Measurements from ENCODE around the gene TMED6. TPM values are rescaled to one million over a fixed set of nuclear protein-coding genes. Genes with fewer than 3 reads are reported as not detected.
A peak's percentile ranks its signal among the peaks of the same experiment; 100 is the strongest.

Gene TMED6
- total RNA-seq, 2 donors from 2014 or later, result 0.53 to 0.66 TPM

- H3K36me3 Mint-ChIP-seq (ENCODE audit: low read depth), result peaks cover 26% of the 10 kb centered on the region
- H3K9me3 Mint-ChIP-seq, result no peaks in the 10 kb centered on the region
- peaks cover 8% of the 10 kb centered on the region for H3K4me1 Mint-ChIP-seq
- Histone ChIP-seq H3K27ac (ENCODE audit: low read depth, low read length) (no peak overlapping the region), H3K4me3 (ENCODE audit: low read length) (no peak overlapping the region), H3K9ac (ENCODE audit: extremely low read depth, low read length, poor library complexity, severe bottlenecking) (no peak overlapping the region), H3K27me3 (ENCODE audit: control insufficient read depth, insufficient read depth, low read length, poor library complexity, severe bottlenecking) (no peaks in the 10 kb centered on the region), H3K9me3 (ENCODE audit: control insufficient read depth, low read length) (no peaks in the 10 kb centered on the region), H3K36me3 (ENCODE audit: control insufficient read depth, insufficient read depth, low read length) (no peaks in the 10 kb centered on the region), H3K4me1 (ENCODE audit: control insufficient read depth, insufficient read depth, low read length) (peaks cover 8% of the 10 kb centered on the region)
- no peak for DNase-seq
- H3K4me3 Mint-ChIP-seq, result no peak overlapping the region
- TF ChIP-seq CTCF (conservative IDR thresholded peaks at IDR 0.05), result no peak
- WGBS, 2 experiments (ENCODE audit: insufficient coverage in 1 of 2, insufficient read length in 1 of 2), result 99 to 100% methylated on average over 2 to 4 of the region's 4 CpGs
- H3K27me3 Mint-ChIP-seq (ENCODE audit: insufficient read depth), result no peaks in the 10 kb centered on the region
- no peak overlapping the region for H3K27ac Mint-ChIP-seq
Measured at GRCh38 chr16:69302301-69302700, 49.3 kb downstream of the TMED6 start.

- Mint-ChIP-seq H3K4me3 (no peak overlapping the region), H3K9me3 (no peaks in the 10 kb centered on the region), H3K36me3 (ENCODE audit: low read depth) (peaks cover 26% of the 10 kb centered on the region), H3K27ac (no peak overlapping the region), H3K4me1 (peaks cover 8% of the 10 kb centered on the region), H3K27me3 (ENCODE audit: insufficient read depth) (no peaks in the 10 kb centered on the region)
- WGBS, 2 experiments (ENCODE audit: insufficient coverage in 1 of 2, insufficient read length in 1 of 2), result 94 to 97% methylated on average over 4 of the region's 4 CpGs
- Histone ChIP-seq H3K27me3 (ENCODE audit: control insufficient read depth, insufficient read depth, low read length, poor library complexity, severe bottlenecking) (no peaks in the 10 kb centered on the region), H3K9me3 (ENCODE audit: control insufficient read depth, low read length) (no peaks in the 10 kb centered on the region), H3K9ac (ENCODE audit: extremely low read depth, low read length, poor library complexity, severe bottlenecking) (no peak overlapping the region), H3K4me3 (ENCODE audit: low read length) (no peak overlapping the region), H3K36me3 (ENCODE audit: control insufficient read depth, insufficient read depth, low read length) (no peaks in the 10 kb centered on the region), H3K4me1 (ENCODE audit: control insufficient read depth, insufficient read depth, low read length) (peaks cover 8% of the 10 kb centered on the region), H3K27ac (ENCODE audit: low read depth, low read length) (no peak overlapping the region)
- TF ChIP-seq CTCF (conservative IDR thresholded peaks at IDR 0.05), result no peak
- DNase-seq, result no peak
Measured at GRCh38 chr16:69301861-69302260, 49.7 kb downstream of the TMED6 start.

GRCh38 chr16:69301187-69301586 lies 50.4 kb downstream of the TMED6 start:
- Histone ChIP-seq H3K27ac (ENCODE audit: low read depth, low read length) (no peak overlapping the region), H3K36me3 (ENCODE audit: control insufficient read depth, insufficient read depth, low read length) (no peaks in the 10 kb centered on the region), H3K9ac (ENCODE audit: extremely low read depth, low read length, poor library complexity, severe bottlenecking) (no peak overlapping the region), H3K27me3 (ENCODE audit: control insufficient read depth, insufficient read depth, low read length, poor library complexity, severe bottlenecking) (no peaks in the 10 kb centered on the region), H3K9me3 (ENCODE audit: control insufficient read depth, low read length) (no peaks in the 10 kb centered on the region), H3K4me1 (ENCODE audit: control insufficient read depth, insufficient read depth, low read length) (peaks cover 8% of the 10 kb centered on the region), H3K4me3 (ENCODE audit: low read length) (no peak overlapping the region)
- H3K27ac Mint-ChIP-seq, result peak overlapping the region; percentile 4
- H3K36me3 Mint-ChIP-seq (ENCODE audit: low read depth), result peaks cover 28% of the 10 kb centered on the region
- peaks cover 8% of the 10 kb centered on the region for H3K4me1 Mint-ChIP-seq
- H3K4me3 Mint-ChIP-seq, result no peak overlapping the region
- H3K9me3 Mint-ChIP-seq, result no peaks in the 10 kb centered on the region
- 73 to 86% methylated on average over 1 of the region's 1 CpG for WGBS, 2 experiments (ENCODE audit: insufficient coverage in 1 of 2, insufficient read length in 1 of 2)
- DNase-seq, result no peak
- H3K27me3 Mint-ChIP-seq (ENCODE audit: insufficient read depth), result no peaks in the 10 kb centered on the region
- no peak for TF ChIP-seq CTCF (conservative IDR thresholded peaks at IDR 0.05)

All from endodermal cell (in vitro differentiated cells).